NCI-H1048 (cell line): ENCODE data around the gene RBM10.

Experiments used
- DNase-seq: peaks from one replicate; lab custom pipeline; 2025; lab: John Stamatoyannopoulos, UW

RBM10 gene

GRCh38 chrX:47148946-47149345, 3.9 kb downstream of the RBM10 start:
- no peak for DNase-seq

DNA sequence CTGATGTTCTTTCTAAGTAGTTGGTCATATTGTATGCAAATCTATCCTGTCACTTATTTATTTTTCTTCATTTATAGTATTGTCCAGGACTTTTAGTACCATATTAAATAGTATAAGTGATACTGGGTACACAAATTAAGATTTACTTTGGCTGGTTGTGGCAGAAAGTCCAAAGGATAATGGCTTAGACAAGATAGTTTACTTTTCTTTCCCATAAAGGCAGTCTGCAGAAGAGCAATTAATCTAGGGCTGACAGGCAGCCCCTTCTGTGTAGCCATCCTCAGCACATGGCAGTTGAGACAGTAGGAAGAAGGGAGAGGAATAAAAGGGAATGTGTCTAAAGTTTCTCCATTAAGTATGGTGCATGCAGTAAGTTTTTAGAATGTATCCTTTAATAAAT, 6.4 kb downstream of the RBM10 start:
- no peak for DNase-seq

- no peak for DNase-seq
Observed at GRCh38 chrX:47156611-47157520, 11.8 kb downstream of the RBM10 start.

DNA sequence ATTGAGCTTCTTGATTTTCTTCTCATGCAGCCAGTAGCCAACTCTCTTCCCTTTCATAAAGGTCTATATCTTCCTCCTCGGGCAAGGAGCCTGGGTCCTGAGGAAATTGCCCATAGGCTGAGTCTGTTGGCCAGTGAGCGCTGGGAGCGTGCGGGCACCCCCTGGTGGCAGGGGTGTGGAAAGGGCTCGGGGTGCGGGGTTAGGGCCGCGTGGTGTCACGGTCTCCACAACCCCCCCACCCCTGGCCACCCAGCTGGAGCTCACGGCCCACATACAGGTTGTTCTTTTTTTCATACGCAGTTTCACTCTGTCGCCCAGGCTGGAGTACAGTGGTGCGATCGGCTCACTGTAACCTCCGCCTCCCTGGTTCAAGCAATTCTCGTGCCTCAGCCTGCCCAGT, 13.1 kb downstream of the RBM10 start:
- DNase-seq: no peak

DNA sequence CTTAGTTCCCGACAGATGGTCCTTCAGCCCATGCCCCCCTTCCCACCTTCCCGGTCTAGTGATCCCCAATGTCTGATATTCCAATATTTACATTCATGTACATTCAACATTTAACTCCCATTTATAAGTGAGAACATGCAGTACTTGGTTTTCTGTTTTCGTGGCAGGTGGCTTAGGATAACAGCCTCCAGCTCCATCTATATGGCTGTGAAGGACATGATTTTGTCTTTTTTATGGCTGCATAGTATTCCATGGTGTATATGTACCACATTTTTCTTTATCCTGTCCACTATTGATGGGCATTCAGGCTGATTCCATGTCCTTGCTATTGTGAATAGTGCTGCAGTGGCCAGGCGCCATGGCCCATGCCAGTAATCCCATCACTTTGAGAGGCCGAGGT, 13.8 kb downstream of the RBM10 start:
- DNase-seq: no peak

DNA sequence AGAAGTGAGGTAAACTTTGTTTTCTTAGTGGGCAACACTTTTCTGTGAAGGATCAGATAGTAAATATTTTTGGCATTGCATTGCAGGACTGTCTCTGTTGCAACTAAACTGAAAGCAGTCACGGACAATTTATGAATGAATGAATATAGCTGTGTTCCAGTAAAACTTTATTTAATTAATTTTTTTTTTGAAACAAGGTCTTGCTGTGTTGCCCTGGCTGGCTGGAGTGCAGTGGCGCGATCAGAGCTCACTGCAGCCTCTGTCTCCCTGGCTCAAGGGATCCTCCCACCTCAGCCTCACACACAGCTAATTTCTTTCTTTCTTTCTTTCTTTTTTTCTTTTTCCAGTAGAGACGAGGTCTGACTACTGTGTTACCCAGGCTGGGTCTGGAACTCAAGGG, 15.8 kb downstream of the RBM10 start:
- no peak for DNase-seq

DNA sequence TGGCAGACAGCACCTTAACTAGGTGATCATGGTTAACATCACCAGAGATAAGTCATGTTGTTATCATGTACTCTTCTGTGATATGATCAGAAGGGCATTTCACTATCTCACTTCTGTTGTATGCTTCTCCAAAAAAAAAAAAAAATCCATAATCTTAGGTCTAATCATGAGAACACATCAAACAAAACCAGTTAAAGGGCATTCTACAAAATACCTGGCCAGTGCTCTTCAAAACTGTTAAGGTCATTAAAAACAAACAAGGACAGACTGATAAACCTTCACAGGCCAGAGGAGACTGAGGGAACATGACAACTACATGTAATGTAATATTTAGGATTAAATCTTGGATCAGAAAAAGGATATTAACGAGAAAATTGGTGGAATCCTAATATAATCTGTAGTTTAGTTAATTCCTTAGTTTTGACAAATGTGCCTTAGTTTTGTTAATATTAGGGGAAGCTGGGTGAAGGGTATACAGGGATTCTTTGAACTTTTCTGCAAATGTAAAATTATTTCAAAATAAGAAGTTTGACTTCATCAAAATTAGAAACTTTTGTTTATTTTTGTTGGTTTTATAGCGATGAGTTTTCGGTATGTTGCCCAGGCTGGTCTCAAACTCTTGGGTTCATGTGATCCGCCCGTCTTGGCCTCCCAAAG, 18.0 kb downstream of the RBM10 start:
- DNase-seq: no peak

GRCh38 chrX:47164420-47164819, 19.4 kb downstream of the RBM10 start:
- DNase-seq: no peak

DNA sequence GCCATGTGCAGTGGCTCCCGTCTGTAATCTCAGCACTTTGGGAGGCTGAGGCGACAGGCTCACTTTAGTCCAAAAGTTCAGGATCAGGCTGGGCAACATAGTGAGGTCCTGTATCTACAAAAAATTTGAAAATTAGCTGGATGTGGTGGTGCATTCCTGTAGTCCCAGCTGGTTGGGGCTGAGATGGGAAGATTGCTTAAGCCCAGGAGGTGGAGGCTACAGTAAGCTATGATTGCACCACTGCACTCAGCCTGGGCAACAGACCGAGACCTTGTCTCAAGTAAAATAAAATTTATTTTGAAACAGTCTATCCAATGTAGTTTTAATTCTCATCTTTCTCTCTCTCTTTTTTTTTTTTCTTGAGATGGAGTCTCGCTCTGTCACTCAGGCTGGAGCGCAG, 21.1 kb downstream of the RBM10 start:
- no peak for DNase-seq

GRCh38 chrX:47168495-47169073, 23.6 kb downstream of the RBM10 start:
- DNase-seq: no peak

DNA sequence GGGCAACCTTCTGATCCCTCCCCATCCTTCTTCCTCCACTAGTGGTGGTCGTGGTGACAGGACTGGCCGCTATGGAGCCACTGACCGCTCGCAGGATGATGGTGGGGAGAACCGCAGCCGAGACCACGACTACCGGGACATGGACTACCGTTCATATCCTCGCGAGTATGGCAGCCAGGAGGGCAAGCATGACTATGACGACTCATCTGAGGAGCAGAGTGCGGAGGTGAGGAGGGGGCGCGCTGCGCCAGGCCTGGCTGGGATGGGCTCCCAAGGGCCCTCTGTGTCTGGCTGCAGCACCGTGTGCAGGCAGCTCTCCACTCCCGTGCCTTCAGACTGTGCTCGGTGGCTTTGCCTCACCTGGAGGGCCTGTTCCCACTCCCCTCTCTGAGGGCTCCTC, 24.3 kb downstream of the RBM10 start:
- no peak for DNase-seq

DNA sequence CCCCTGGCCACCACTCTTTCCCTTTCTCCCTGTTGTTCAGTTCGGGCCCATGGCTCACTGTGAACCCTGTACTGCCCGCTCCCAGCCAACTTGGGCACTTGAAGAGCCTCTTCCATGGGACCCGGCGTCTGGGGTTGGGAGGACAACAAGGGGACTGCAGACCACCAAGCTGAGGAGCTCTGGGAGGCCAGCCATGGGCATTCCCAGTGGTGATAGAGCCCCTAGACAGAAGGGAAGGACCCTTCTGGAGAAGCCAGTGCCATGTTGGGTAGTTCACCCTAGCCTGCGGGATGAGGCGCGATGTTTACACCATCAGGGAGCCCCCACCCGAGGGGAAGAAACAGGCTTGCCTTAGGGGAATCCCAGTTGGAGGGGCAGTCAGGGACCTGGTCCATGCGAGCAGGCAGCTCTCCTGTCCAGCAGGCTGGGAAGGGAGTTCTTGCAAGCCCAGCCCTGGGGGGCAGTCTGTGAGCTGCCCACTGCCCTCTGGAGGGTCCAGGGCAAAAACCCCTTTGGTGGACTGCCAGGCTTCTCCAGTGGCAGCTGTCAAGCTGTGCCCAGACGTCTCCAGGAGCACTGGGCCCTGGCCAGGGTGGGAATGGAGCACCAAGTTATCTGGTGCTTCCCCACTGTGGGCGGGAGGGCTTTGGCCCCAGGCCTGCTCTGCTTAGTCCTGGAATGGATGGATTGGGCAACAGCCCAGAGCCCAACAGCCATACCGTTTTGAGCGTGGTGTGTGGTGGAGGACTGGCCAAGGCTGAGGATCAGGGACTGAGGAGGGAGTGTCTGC, 24.9 kb downstream of the RBM10 start:
- DNase-seq: no peak

DNA sequence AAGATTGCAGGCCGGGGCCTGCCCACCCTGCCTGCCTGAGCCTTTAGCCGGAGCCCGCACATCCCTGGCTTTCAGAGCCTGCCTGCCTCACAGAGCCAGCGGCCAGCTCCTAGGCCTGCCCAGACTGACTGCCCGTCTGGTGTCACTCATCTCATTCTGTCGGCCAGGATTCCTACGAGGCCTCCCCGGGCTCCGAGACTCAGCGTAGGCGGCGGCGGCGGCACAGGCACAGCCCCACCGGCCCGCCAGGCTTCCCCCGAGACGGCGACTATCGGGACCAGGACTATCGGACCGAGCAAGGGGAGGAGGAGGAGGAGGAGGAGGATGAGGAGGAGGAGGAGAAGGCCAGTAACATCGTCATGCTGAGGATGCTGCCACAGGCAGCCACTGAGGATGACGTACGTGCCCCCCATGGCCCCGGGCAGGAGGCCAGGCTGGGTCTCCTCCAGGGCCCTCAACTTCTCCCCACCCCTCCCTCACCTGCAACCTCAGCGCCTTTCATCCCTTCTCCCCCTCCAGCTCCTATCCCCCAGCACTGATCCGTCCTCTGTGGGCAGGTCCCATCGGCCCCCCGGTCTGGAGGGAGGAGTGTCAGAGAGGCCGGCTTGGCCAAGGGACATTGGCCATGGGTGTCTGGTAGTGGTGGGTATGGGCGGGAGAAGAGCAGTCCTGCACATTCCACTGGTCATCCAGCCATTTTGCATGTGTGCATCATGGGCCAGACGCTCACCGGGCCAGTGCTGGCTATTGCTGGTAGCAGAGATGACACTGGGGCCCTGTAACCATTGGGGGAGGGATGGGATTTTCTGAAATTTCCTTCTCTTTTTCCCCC, 26.1 kb downstream of the RBM10 start:
- DNase-seq: no peak

GRCh38 chrX:47171996-47172395, 27.0 kb downstream of the RBM10 start:
- DNase-seq: no peak

- no peak for DNase-seq
Observed at GRCh38 chrX:47172549-47172948, 27.5 kb downstream of the RBM10 start.

- DNase-seq: no peak
Observed at GRCh38 chrX:47172971-47173792, 28.2 kb downstream of the RBM10 start.

- DNase-seq: no peak
Observed at GRCh38 chrX:47174376-47174775, 29.4 kb downstream of the RBM10 start.

DNA sequence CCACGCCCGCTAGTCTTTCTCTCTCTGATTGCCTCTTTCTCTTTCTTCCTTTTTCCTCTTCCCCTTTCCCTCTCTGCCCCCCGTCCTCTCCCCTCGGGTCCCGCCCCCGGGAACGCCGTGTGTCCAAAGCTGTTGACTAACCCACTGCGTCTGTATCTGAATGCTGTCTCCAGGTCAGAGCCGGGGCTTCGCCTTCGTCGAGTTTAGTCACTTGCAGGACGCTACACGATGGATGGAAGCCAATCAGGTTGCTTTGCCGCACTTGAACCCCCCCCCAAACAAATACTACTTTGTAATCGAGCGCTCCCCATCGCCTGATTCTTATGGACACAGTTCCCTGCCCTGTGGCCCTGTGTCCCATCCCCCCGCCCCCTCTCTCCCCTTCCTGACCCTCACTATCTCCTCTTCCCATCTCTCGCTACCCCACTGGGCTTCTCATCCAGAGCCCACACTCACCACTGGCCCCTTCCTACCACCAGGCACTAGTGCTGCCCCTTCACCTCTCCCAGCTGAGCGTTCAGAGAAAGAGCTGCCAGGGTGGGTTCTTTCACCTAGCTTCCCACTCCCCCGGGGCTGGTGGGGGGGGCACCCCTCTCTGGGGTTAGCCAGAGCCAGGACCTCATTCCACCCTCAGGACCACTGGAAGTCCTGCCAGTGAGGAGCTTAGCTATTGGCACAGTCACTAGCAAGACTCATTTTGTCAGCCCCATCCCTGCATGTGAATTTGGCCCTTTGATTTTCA, 30.0 kb downstream of the RBM10 start:
- no peak for DNase-seq

- no peak for DNase-seq
Observed at GRCh38 chrX:47175588-47175980, 30.6 kb downstream of the RBM10 start.
